ENCODE measurements around the gene IRF4.
"Not testable (repeated sequence)": the region's sequence is repeated elsewhere in the genome, so short reads cannot be mapped to it uniquely, and the experiment has no call there.

The IRF4 gene

GRCh38 chr6:423055-423798, 31.7 kb downstream of the IRF4 start:
- no peak for FAIRE-seq

DNA sequence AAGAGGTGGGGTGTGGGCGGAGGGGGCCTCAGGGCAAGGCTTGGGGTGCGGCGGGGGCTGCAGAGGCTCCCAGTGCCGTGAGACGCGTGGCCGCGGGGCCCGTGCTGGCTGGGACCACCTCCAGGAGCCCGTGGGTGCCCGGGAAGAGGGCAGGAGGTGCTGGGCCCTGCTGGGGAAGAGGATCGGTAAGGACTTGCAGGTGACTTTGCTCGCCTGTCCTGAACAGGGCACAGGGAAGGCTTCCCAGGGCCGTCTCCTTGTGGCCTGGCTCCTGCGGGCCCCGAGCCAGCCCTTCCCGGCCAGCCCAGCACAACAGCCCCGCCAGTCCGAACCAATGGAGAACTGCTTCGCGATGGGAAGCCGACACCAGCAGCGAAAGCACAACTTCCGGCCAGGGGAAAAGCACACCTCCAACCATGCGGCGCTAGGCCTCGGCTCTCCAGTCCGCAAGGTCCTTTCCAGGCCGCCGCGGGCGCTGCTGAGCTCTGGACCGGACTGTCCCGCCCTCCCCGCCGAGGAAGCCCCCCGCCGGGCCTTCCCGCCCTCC, 32.3 kb downstream of the IRF4 start:
- FAIRE-seq, result no peak

- FAIRE-seq, result no peak
Observed at GRCh38 chr6:424741-425417, 33.3 kb downstream of the IRF4 start.

DNA sequence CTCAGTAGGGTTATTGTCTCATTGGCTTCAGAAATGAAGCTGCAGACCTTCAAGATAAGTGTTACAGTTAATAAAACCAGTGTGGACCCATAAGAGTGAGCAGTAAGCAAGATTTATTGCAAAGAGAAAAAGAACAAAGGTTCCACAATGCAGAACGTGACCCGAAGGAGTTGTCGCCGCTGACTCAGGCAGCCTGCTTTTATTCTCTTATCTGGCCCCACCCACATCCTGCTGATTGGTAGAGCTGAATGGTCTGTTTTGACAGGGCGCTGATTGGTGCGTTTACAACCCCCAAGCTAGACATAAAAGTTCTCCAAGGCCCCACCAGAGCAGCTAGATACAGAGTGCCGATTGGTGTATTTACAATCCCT, 33.9 kb downstream of the IRF4 start:
- FAIRE-seq, result not testable (repeated sequence)

- not testable (repeated sequence) for FAIRE-seq
Observed at GRCh38 chr6:426198-426738, 34.7 kb downstream of the IRF4 start.

DNA sequence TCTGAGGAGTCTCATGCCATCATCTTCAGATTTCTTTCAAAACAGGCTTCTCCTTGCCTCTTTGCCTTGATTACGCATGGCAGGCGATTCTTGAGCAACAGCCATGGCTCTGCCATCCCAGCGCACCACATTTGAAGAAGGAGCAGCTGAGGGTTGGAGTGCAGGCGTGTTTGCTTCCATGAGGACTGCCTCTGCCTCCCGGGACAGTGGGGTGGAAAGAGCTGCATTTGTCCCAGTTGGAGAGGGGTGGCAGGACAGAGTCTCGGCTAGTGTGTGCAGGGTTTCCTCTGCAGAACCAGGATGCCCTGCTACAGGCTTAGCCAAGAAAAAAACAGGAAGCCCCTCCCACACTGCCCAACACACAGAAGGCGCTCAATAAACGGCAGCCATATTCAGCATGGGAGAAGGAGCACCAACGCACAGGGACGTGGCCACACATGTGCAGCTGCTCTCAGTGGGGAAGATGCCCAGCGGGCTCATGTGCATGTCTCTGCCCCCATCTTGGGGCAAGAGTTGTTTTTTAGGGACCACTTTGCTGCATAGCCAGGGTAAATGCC, 36.6 kb downstream of the IRF4 start:
- no peak for FAIRE-seq

DNA sequence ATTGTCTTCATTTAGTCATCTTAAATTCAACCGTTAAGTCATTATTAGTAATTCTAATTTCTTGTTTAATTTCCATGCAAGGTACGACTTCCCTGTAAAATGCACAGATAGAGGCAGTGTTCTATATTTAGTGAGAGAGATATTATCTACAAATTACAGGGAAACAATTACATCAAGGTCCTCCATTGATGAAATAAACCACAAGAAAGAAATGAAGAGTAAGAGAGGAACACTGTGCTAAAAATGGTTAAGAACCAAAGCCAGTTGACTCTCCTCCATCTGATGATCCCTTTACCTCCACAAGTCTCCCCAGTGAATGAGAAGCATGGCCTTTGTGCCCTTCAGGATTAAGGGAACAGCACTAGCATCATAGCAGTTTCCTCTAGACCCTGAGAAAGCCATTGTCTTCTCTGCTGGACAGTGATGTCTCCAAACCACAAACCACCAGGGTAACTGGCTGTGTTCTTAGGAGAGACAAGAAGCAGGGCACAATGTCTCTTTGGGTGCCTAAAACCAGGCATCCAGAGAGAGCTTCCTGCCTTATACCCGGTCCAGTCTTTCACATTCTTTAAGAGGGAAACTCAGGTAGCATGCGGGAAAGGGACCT, 38.1 kb downstream of the IRF4 start:
- FAIRE-seq, result no peak

GRCh38 chr6:431504-431903, 40.0 kb downstream of the IRF4 start:
- FAIRE-seq, result no peak

DNA sequence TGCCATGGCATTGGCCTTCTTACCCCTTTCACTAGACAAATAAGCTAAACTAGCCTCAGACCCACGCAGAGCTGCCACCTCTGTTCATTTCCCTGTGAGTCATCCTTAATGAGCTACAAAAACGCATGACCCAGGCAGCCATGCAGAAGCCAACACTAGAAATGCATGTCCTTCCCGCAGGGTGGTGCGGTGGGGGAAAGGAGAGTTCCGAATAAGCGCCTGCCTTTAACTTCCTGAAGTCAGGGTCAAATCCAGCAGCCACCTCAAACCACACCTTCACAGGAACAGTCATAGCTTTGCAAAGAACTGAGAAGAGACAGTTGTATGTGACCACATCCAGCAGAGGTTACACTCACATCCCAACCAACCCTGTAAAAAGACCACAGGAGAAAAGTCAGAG, 40.4 kb downstream of the IRF4 start:
- no peak for FAIRE-seq

DNA sequence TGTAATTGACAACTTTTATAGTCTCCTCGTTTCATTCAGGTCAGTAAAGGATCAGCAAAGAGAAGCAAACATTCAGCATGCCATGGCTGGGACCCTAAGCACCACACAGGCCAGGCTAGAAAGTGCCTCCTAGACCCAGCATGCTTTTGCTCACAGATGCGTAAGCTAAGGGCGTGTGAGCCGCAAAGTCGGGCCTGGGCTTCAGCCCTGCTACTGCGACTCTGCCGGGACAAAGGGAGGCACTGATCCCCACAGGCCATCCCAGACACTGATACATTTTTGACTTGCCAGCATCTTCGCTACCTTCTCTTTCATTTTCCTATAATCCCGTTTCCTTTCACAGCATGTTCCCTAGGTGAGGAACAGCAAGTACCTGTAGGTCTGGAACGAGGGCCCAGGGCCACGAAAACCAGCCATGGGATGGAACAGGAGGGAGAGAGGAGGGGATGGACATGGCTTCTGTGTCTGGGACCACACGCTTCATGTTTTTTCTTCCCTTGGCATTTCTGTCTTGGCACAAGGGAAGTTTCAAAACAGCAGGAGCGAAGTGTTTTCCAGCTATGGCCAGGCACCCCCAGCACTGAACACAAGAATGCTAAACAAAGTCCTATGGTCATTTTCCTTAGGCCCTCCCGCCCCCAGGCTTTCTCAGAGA, 42.6 kb downstream of the IRF4 start:
- no peak for FAIRE-seq

- no peak for FAIRE-seq
Observed at GRCh38 chr6:435441-436307, 44.1 kb downstream of the IRF4 start.

DNA sequence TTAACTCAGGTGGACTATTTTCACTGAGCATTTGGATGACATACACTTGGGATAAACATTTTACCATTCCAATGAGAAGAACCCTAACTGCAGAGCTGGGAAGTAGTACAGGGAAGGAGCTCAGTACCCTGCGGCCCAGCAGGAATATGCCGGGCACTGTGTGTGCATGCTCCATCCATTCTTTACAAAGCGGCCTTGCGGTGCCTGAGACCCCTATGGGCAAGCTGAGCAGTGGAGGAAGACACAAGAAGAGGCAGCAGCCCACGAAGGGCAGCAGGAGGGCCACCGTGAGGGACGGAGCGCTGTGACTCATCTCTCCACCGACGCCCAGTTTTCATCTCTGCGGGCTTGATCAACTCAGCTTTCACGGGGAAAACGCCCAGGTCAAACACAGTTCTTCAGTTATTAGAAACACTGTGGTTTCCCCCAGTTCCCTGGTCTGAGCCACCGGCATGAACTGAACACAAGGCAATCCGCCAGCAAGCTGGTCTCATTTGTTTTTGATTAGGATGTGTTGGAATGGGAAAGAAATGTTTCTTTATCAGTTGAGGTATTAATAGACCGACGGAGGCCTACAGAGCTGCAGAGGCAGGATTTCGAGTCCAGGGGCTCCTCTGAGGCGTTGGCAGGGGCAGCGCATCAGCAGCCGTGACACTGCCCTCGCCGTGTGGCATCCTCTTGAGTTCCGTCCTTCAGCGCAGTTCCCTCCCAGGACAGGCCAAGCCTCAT, 44.9 kb downstream of the IRF4 start:
- FAIRE-seq, result no peak

- FAIRE-seq, result no peak
Observed at GRCh38 chr6:437037-437392, 45.5 kb downstream of the IRF4 start.

DNA sequence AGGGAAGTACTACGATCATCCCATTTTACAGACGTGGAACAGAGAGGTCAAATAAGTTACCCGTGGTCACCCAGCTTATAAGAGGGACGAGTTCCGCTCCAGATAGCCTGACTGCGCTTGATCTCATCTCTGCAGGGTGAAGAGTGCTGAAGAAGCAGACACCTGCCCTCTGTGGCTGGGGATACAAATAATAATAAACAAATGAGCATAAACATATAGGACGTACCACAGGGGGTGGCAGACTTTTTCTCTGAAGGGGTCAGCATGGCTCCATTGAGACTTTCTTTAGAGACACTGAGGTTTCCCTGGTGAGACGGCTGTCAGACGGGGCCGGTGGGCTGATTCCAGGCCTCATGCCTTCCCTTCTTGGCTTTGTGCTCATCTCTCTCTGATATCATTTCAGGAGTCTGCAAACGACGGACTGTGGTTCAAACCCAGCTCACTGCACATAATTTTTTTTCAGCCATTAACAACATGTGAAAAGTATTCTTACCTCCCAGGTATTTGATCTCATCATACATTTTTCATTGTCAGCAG, 47.1 kb downstream of the IRF4 start:
- no peak for FAIRE-seq

GRCh38 chr6:439641-440167, 48.2 kb downstream of the IRF4 start:
- FAIRE-seq, result no peak

GRCh38 chr6:441126-441920, 49.8 kb downstream of the IRF4 start:
- FAIRE-seq, result no peak

- no peak for FAIRE-seq
Observed at GRCh38 chr6:443621-444159, 52.1 kb downstream of the IRF4 start.

GRCh38 chr6:444653-445275, 53.2 kb downstream of the IRF4 start:
- no peak for FAIRE-seq

All from endometrium (tissue), 2 donors.